Endodermal cell (in vitro differentiated cells): ENCODE results near the gene MKLN1. TPM values are rescaled to one million over a fixed set of nuclear protein-coding genes. Genes with fewer than 3 reads are reported as not detected.

Experiments used
- DNase-seq: peaks from one replicate; pipeline ENCODE4 v3.0.0-alpha.2; 2017
- H3K27ac ChIP-seq: 2 replicates; pipeline ENCODE4 v1.5.1; 2013; ENCODE audit warnings: mild to moderate bottlenecking, low read depth, low read length, moderate library complexity
- H3K27me3 ChIP-seq: 2 replicates; pipeline ENCODE4 v1.6.1; 2013; ENCODE audit warnings: mild to moderate bottlenecking, low read length, moderate library complexity; ENCODE audit not compliant: insufficient read depth, control insufficient read depth, poor library complexity, severe bottlenecking
- H3K36me3 ChIP-seq: 2 replicates; pipeline ENCODE4 v1.7.0; 2013; ENCODE audit warnings: mild to moderate bottlenecking, low read length, moderate library complexity; ENCODE audit not compliant: control insufficient read depth, insufficient read depth
- H3K4me1 ChIP-seq: one replicate; pipeline ENCODE4 v1.7.0; 2013; ENCODE audit warnings: low read length; ENCODE audit not compliant: control insufficient read depth, insufficient read depth
- H3K4me3 ChIP-seq: 2 replicates; pipeline ENCODE4 v1.5.1; 2013; ENCODE audit warnings: mild to moderate bottlenecking, low read length, moderate library complexity
- H3K9ac ChIP-seq: 2 replicates; pipeline ENCODE4 v1.6.1; 2013; ENCODE audit warnings: mild to moderate bottlenecking, low read length, moderate library complexity; ENCODE audit not compliant: poor library complexity, severe bottlenecking; ENCODE audit errors: extremely low read depth
- H3K9me3 ChIP-seq: 2 replicates; pipeline ENCODE4 v1.6.1; 2013; ENCODE audit warnings: mild to moderate bottlenecking, low read length, moderate library complexity; ENCODE audit not compliant: control insufficient read depth
- H3K27ac Mint-ChIP-seq: 2 replicates; pipeline ENCODE4 v1.8.0; 2020; ENCODE audit warnings: mixed read lengths
- H3K27me3 Mint-ChIP-seq: 2 replicates; pipeline ENCODE4 v1.8.0; 2021; ENCODE audit warnings: mild to moderate bottlenecking, mixed read lengths; ENCODE audit not compliant: insufficient read depth
- H3K36me3 Mint-ChIP-seq: 2 replicates; pipeline ENCODE4 v1.8.0; 2020; ENCODE audit warnings: low read depth, mixed read lengths
- H3K4me1 Mint-ChIP-seq: 2 replicates; pipeline ENCODE4 v1.8.0; 2020; ENCODE audit warnings: mixed read lengths
- H3K4me3 Mint-ChIP-seq: 2 replicates; pipeline ENCODE4 v1.8.0; 2020; ENCODE audit warnings: mild to moderate bottlenecking, moderate library complexity, mixed read lengths
- H3K9me3 Mint-ChIP-seq: 2 replicates; pipeline ENCODE4 v1.8.0; 2020; ENCODE audit warnings: mild to moderate bottlenecking, mixed read lengths
- WGBS, 2 experiments: methylation state at CpG; one replicate each; pipeline versions ENCODE4 v1.1.5 to v1.1.7; 2013; ENCODE audit warnings: missing lambda C conversion rate in 2 of 2, mixed read lengths in 1 of 2; ENCODE audit not compliant: insufficient coverage in 1 of 2, insufficient read length in 1 of 2; 5-methylcytosine and 5-hydroxymethylcytosine counted together
- total RNA-seq, 2 donors: library from RNA; stranded (reverse); fragmentation: NEBNext Ultra II Directional in 1 of 2; extraction: Animal tissue kit (Norgen Biotek cat#: 25700) in 1 of 2; gene quantifications; 2 replicates in 1 of 2; 3 replicates in 1 of 2; pipeline ENCODE4 v1.2.1, GENCODE V29; 2021
- TF ChIP-seq, protein P1 (sequence below): fragments of 200-600 bp; sonication (generic); conservative IDR thresholded peaks from 2 replicates; pipeline ENCODE4 v1.5.0; 2021; ENCODE audit warnings: antibody characterized with exemption, mild to moderate bottlenecking

The MKLN1 gene
- total RNA-seq, 2 donors from 2014 or later = 69.3 to 71.8 TPM

DNA sequence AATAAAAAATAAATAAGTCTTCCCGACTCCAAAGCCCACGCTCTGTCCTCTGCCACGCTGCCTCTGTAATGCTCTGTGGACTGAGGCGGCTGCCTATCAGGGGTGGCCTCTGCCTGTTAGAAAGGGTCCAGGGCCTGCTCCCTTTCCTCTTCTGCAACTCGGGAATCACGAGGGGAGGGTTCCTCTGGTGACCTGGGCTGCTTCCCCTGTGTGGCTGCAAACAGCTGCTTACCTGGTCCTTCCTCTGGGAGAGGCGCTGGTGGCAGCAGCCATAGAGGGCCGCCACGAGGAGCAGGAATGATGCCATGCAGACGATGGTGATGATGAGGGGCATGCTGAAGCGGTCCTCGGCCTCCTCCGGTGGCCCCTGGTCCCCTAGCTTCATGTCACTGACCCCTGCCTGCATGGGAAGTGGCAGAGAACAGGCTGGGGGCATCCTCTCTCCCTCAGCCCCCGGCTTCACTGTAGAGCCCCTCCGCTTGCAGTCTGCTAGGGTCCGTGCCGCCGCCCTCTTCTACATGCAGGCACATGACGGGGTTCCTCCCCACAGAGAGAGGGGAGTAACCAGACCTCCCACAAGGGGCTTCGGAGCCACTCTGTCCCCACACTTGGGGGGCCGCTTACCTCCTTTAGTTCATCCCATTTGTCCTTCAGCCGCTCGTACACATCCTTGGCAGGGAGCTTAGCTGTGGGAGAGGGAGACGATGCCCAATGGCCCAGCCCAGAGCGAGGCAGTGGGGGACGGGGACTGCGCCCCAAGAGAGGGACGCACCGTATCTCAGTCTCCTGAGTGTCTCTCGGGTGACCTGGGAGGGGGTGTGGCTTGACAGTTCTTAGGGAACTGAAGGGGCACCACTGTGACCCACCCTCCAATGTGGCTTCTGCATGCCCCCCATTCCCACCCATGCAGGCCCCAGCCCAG is 178.2 kb downstream of the MKLN1 start:
- Histone ChIP-seq H3K9ac (no peak overlapping the region), H3K9me3 (no peaks in the 10 kb centered on the region), H3K36me3 (peaks cover 96% of the 10 kb centered on the region), H3K4me1 (peaks cover 20% of the 10 kb centered on the region), H3K27ac (no peak overlapping the region), H3K27me3 (no peaks in the 10 kb centered on the region), H3K4me3 (no peak overlapping the region)
- Mint-ChIP-seq H3K36me3 (peaks cover 91% of the 10 kb centered on the region), H3K4me3 (no peak overlapping the region), H3K27me3 (no peaks in the 10 kb centered on the region), H3K4me1 (peaks cover 25% of the 10 kb centered on the region), H3K9me3 (no peaks in the 10 kb centered on the region), H3K27ac (no peak overlapping the region)
- DNase-seq = no peak
- TF ChIP-seq, protein P1, sequence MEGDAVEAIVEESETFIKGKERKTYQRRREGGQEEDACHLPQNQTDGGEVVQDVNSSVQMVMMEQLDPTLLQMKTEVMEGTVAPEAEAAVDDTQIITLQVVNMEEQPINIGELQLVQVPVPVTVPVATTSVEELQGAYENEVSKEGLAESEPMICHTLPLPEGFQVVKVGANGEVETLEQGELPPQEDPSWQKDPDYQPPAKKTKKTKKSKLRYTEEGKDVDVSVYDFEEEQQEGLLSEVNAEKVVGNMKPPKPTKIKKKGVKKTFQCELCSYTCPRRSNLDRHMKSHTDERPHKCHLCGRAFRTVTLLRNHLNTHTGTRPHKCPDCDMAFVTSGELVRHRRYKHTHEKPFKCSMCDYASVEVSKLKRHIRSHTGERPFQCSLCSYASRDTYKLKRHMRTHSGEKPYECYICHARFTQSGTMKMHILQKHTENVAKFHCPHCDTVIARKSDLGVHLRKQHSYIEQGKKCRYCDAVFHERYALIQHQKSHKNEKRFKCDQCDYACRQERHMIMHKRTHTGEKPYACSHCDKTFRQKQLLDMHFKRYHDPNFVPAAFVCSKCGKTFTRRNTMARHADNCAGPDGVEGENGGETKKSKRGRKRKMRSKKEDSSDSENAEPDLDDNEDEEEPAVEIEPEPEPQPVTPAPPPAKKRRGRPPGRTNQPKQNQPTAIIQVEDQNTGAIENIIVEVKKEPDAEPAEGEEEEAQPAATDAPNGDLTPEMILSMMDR = no peak
- WGBS, 2 experiments = 96 to 99% methylated on average over 12 to 30 of the region's 30 CpGs

GRCh38 chr7:131506597-131506996 is 178.9 kb downstream of the MKLN1 start:
- H3K9me3 ChIP-seq = no peaks in the 10 kb centered on the region

DNA sequence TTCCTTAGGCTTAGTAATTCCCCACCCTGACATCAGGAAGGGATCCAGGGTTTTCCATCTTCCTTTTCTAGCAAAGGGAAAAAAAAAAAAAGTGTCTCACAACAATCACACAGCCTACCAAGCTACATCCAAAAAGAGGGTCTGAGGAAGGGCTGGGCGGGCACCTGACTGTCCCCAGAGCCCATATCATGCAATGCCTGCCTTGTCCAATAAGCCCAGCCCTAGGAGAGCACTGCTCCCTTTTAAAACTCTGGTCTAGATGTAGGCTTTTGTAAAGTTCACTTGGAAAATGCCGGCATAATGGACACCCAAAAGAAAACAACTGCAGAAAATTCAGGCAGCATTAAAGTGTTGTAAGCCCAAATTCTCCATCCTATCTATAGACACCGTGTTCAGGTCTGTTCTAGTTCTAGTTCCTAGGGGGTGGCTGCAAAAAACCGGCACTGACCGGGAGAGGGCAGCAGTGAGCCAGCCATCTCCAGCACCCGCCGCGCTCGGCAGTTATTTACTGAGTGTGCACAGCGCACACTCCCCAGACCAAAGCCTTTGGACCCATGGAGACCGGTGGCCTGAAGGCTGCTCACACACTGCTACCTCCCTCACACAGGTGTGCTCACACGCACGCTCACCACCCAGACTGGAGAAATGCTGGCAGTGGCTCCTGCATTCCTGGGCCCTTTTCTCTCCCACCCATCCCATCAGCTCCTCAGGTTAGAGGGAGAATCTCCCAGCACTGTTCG is 180.1 kb downstream of the MKLN1 start:
- no peak overlapping the region for H3K9ac ChIP-seq
- no peaks in the 10 kb centered on the region for H3K27me3 ChIP-seq
- WGBS, 2 experiments = 84 to 85% methylated on average over 13 to 14 of the region's 14 CpGs
- no peak overlapping the region for H3K27ac ChIP-seq
- peaks cover 16% of the 10 kb centered on the region for H3K4me1 ChIP-seq
- peak; percentile 89 for DNase-seq
- TF ChIP-seq, protein P1 = peak; percentile 90
- H3K36me3 Mint-ChIP-seq = peaks cover 88% of the 10 kb centered on the region
- no peaks in the 10 kb centered on the region for H3K9me3 ChIP-seq
- H3K27me3 Mint-ChIP-seq = no peaks in the 10 kb centered on the region
- no peak overlapping the region for H3K4me3 ChIP-seq
- H3K4me1 Mint-ChIP-seq = peaks cover 19% of the 10 kb centered on the region
- H3K27ac Mint-ChIP-seq = peak overlapping the region; percentile 84
- H3K9me3 Mint-ChIP-seq = no peaks in the 10 kb centered on the region
- peaks cover 96% of the 10 kb centered on the region for H3K36me3 ChIP-seq
- H3K4me3 Mint-ChIP-seq = no peak overlapping the region

More at GRCh38 chr7:131506597-131506996, 178.9 kb downstream of the MKLN1 start:
- DNase-seq = peak; percentile 74
- TF ChIP-seq, protein P1 = peak; percentile 48
- Histone ChIP-seq H3K36me3 (peaks cover 96% of the 10 kb centered on the region), H3K27me3 (no peaks in the 10 kb centered on the region), H3K9ac (no peak overlapping the region), H3K4me3 (no peak overlapping the region), H3K4me1 (peaks cover 20% of the 10 kb centered on the region), H3K27ac (no peak overlapping the region)
- 94 to 97% methylated on average over 15 to 18 of the region's 18 CpGs for WGBS, 2 experiments
- Mint-ChIP-seq H3K4me3 (no peak overlapping the region), H3K27ac (peak overlapping the region; percentile 58), H3K36me3 (peaks cover 91% of the 10 kb centered on the region), H3K4me1 (peaks cover 25% of the 10 kb centered on the region), H3K27me3 (no peaks in the 10 kb centered on the region), H3K9me3 (no peaks in the 10 kb centered on the region)
